ENCODE results near the gene ORC4.

The ORC4 gene
- total RNA-seq = 7.6 to 35.7 (median 21.7) reads per million in 18 experiments

GRCh38 chr2:148020111-148021058 is at the start of gene ORC4:
Gene ORC4, minus strand, starts transcription at chr2:148020737. Its CDS starts 44,779 bp downstream, at chr2:147975958.
- peak; percentile 99 for DNase-seq

- DNase-seq = no peak
These were observed 47.3 kb upstream of the ORC4 start for GRCh38 chr2:148067801-148068200.

GRCh38 chr2:148065936-148066335 is 45.4 kb upstream of the ORC4 start:
- no peak for DNase-seq

GRCh38 chr2:148063633-148064032 is 43.1 kb upstream of the ORC4 start:
- no peak for DNase-seq

GRCh38 chr2:148058641-148059040 is 38.1 kb upstream of the ORC4 start:
- no peak for DNase-seq

- no peak for DNase-seq
These were observed 32.1 kb upstream of the ORC4 start for GRCh38 chr2:148052687-148053086.

- no peak for DNase-seq
These were observed 28.7 kb upstream of the ORC4 start for GRCh38 chr2:148049284-148049683.

- DNase-seq = no peak
These were observed 28.1 kb upstream of the ORC4 start for GRCh38 chr2:148048475-148049221.

- no peak for DNase-seq
These were observed 26.3 kb upstream of the ORC4 start for GRCh38 chr2:148046802-148047201.

GRCh38 chr2:148044322-148044721 is 23.8 kb upstream of the ORC4 start:
- DNase-seq = no peak

- DNase-seq = peak; percentile 5 to 33
These were observed 21.7 kb upstream of the ORC4 start for GRCh38 chr2:148042219-148042618.

- DNase-seq = no peak
These were observed 19.2 kb upstream of the ORC4 start for GRCh38 chr2:148039783-148040182.

- DNase-seq = no peak
These were observed 11.7 kb upstream of the ORC4 start for GRCh38 chr2:148032215-148032614.

GRCh38 chr2:148031152-148031551 is 10.6 kb upstream of the ORC4 start:
- DNase-seq = no peak

- no peak for DNase-seq
These were observed 8.2 kb upstream of the ORC4 start for GRCh38 chr2:148028781-148029180.

- no peak for DNase-seq
These were observed 7.3 kb upstream of the ORC4 start for GRCh38 chr2:148027822-148028221.

GRCh38 chr2:148026573-148026972 is 6.0 kb upstream of the ORC4 start:
- no peak for DNase-seq

- no peak for DNase-seq
These were observed 3.3 kb upstream of the ORC4 start for GRCh38 chr2:148023861-148024260.

GRCh38 chr2:148022882-148023281 is 2.3 kb upstream of the ORC4 start:
- no peak for DNase-seq

GRCh38 chr2:148022351-148022750 is 1.8 kb upstream of the ORC4 start:
- DNase-seq = no peak

GRCh38 chr2:148021886-148022285 is 1.3 kb upstream of the ORC4 start:
- DNase-seq = no peak

GRCh38 chr2:148021059-148021861 is 723 bp upstream of the ORC4 start, which contains the start of gene MBD5:
Gene MBD5, plus strand, starts transcription at chr2:148021091.
- DNase-seq = peak; percentile 14 to 38

- DNase-seq = no peak
These were observed 5.9 kb downstream of the ORC4 start for GRCh38 chr2:148014616-148015015.

Measured in inflammatory macrophage (primary cell).